HG03558 (cell line): ENCODE measurements around the gene KAZN.
"Not testable (repeated sequence)": the region's sequence is repeated elsewhere in the genome, so short reads cannot be mapped to it uniquely, and the experiment has no call there.

ENCODE experiments used
- ATAC-seq: cut with Tn5 transposase; IDR thresholded peaks from one replicate; pipeline ENCODE4 v1.9.1; 2021; ENCODE audit warnings: moderate number of reproducible peaks; ENCODE audit not compliant: unreplicated experiment; ENCODE audit errors: extremely low read depth

The KAZN gene

GRCh38 chr1:15033264-15033663 is 434.8 kb downstream of the KAZN start:
- no peak for ATAC-seq

- no peak for ATAC-seq
Observed at GRCh38 chr1:15034656-15035055, 436.2 kb downstream of the KAZN start.

- no peak for ATAC-seq
Observed at GRCh38 chr1:15035236-15035635, 436.8 kb downstream of the KAZN start.

DNA sequence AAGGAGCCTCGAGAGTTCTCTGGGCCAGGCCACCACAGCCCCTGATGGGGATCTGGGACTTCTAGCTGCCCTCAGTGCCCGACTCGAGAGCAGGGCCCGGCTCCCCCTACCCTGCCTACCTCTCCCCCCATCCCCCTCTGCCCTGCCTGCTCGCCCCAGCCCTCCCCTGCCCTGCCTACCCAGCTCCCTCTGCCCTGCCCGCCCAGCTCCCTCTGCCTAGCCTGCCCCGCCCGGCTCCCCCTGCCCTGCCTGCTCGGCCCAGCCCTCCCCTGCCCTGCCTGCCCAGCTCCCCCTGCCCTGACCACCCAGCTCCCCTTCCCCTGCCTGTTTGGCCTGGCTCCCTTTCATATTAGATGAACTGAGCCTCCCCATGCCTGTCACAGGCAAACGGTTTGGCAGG is 437.6 kb downstream of the KAZN start:
- no peak for ATAC-seq

- ATAC-seq, result no peak
Observed at GRCh38 chr1:15038232-15039016, 439.9 kb downstream of the KAZN start.

DNA sequence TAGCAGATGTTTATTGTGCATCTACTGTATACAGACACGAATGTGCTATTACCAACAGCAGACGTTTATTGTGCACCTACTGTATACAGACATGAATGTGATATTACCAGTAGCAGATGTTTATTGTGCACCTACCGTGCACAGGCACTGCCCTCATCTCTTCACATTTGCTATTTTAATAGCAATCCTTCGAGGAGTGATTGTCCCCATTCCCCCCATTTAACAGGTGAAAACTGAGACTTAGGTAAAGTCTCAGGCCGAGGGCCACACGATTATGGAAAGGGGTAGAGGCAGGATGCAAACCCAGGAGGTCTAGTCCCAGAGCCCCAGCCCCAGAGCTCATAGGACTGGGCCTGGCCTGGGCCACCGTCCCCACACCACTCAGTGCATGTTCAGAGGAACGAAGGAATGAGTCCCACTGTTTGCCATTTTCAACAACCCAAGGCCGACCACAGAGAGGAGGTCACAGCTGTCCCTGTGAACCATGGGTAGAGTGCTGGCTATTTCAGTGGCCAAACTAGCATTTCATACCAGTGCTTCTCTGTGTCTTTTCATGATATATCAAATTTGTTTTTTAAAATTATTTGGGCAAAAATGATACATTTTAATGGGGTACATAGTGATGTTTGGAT is 440.6 kb downstream of the KAZN start:
- no peak for ATAC-seq

GRCh38 chr1:15039901-15040300 is 441.4 kb downstream of the KAZN start:
- no peak for ATAC-seq

- not testable (repeated sequence) for ATAC-seq
Observed at GRCh38 chr1:15040685-15041084, 442.2 kb downstream of the KAZN start.

- no peak for ATAC-seq
Observed at GRCh38 chr1:15042866-15043265, 444.4 kb downstream of the KAZN start.

- no peak for ATAC-seq
Observed at GRCh38 chr1:15043934-15044333, 445.4 kb downstream of the KAZN start.

- ATAC-seq, result no peak
Observed at GRCh38 chr1:15045123-15045522, 446.6 kb downstream of the KAZN start.

DNA sequence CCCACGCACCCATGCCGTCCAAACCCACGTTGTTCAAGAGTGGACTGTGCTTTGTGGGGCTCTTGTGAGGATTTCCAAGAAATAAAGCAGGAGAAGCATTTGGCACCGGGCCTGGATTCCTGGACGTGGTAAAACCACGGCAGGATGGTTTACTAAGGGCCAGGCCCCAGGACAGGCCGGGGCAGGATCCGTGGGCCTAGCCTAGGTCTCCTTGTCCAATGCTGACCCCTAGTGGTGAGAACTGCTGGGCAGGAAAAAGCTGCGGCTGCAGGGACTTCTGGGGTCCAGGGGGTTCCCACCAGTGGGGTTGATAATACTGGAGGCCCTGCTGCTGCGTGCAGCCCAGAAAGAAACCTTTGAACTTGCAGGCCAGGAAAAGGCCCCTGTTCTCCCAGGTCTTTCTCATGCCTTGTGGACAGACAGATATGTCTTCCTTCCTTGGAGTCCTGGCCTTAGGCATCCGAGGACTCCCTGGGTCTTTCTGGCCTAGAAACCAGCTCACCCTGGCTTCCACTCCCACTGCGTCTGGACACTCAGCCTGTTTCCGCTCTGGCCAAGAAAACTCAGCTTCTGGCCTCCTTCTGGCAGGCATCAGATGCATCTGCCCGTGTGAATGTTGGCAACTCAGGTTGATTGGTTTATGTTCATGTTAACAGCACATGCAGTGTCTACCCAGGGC is 448.1 kb downstream of the KAZN start:
- ATAC-seq, result no peak

DNA sequence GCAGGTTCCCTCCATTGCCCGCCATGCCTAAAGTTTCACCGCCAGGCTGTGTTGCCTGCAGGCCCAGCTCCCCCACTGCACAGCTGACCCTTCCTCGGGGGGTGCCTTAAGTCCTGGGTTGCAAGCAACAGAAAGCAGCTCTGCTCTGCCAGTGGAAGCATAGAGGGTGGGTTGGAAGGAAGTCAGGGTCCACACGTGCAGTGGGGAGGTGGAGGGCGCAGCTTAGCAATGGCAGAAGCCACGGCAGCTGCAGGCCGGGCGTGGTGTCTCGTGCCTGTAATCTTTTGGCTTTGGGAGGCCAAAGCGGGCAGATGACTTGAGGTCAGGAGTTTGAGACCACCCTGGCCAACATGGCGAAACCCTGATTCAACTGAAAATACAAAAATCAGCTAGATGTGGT is 448.8 kb downstream of the KAZN start:
- no peak for ATAC-seq

DNA sequence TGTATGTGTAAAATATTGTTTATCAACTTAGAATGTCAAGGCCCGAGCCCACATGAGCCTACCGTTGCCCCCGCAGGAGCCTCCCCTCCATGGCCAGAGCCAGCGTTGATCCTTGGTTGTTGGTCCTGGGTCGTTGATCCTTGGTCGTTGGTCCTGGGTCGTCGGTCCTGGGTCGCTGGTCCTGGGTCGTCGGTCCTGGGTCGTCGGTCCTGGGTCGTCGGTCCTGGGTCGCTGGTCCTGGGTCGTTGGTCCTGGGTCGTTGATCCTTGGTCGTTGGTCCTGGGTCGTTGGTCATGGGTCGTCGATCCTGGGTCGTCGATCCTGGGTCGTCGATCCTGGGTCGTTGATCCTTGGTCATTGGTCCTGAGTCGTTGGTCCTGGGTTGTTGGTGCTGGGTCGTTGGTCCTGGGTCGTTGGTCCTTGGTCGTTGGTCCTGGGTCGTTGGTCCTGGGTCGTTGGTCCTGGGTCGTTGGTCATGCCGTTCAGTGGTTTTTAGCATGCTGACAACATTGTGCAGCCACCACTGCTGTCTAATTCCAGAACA is 450.0 kb downstream of the KAZN start:
- ATAC-seq, result no peak

- ATAC-seq, result no peak
Observed at GRCh38 chr1:15049067-15049466, 450.6 kb downstream of the KAZN start.

GRCh38 chr1:15051882-15052528 is 453.5 kb downstream of the KAZN start:
- no peak for ATAC-seq

DNA sequence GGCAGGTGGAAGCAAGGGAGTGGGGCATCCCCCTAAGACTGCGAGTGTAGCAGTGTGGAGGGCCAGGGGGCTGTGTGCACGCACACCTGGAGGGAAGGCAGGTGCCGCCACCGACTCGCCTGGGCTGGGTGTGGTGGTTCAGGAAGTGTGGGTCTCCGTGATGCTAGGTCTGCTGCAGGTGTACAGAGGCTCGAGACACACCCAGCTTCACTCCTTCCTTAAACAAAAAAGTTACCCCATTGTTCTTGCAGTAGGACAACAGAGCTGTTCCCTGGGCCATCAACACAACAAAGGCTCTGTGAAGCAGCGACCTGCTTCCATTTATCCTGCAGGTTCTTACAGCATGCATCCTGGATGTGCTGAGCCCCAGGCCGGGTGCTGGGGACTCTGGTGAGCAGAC is 454.7 kb downstream of the KAZN start:
- no peak for ATAC-seq

GRCh38 chr1:15055736-15056415 is 457.4 kb downstream of the KAZN start:
- no peak for ATAC-seq

DNA sequence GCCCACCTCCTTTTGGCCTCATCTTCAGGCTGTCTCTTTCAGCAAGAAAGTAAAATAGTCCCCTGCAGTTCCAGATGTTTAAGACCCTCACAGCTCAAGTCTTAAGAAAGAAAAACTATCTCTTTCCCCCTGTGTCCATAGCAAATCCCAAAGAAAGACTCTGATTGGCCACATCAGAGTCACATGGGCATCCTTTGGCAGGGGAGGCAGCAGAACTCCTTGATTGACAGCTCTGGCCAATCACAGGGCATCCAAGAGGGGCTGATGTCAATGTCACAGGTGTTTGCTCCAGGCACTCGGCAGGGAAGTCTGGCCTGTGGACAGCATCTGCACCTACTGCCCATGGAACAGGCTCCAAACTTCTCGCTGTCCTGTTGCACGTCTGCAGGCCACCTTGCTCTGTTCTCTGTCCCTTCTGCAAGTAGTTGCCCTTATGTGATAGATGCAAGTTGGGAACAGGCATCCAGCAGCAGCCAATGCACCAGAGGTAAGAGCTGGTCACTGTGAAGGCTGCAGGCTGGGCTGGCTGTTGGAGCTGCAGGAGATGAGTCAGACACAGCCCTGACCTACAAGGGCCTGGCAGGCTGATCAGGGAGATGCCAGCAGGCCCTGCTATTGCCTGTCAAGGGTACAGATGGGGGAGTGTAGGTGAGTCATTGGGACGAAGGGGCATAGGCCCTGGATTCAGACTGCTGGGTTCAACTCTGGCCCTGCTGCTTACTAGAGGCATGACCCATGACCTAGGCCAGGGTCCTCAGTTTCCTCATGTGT is 458.2 kb downstream of the KAZN start:
- no peak for ATAC-seq
